Fibroblast of peridontal ligament (primary cell): ENCODE measurements around the gene RNASEH2B.
A peak's percentile ranks its signal among the peaks of the same experiment; 100 is the strongest.

Experiments used
- DNase-seq: peaks from one replicate; pipeline ENCODE4 v3.0.0-alpha.2; 2010; ENCODE audit errors: extremely low read depth

RNASEH2B gene

DNA sequence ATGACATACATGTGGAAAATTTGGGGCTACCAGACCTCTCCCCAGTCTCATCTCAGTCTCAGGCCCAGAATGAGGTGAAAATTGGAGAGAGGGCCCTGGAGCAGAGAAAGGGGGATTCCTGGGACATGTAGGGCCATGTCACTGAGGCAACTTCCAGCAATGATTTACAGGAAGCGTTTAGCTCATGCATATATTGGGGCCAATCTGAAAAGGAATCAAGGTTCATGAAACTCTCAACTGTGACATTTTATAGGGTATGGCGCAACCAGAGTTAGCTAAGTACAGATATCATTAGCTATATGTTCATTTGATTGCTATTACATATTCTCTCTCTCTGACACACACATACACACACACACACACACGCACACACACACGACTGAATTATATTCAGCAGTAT, 86.3 kb downstream of the RNASEH2B start:
- DNase-seq = no peak

DNA sequence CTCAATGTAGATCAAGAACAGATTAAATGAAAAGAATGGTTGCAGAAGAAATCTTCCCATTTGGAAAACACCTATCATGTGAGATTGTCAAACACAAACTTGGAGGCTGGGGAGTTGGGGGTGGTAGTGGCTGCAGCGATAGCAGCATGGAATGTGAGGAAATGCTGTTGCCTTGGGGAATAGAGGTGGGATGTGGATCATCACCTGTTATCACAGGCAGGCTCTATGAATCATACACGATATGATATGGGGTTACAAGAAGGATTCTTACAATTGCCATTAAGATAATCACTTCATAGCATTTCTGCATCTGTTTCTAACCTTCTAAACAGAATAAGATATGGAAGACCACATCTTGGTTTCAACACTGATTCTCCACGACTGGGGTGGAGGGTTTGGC, 88.7 kb downstream of the RNASEH2B start:
- DNase-seq = no peak

DNA sequence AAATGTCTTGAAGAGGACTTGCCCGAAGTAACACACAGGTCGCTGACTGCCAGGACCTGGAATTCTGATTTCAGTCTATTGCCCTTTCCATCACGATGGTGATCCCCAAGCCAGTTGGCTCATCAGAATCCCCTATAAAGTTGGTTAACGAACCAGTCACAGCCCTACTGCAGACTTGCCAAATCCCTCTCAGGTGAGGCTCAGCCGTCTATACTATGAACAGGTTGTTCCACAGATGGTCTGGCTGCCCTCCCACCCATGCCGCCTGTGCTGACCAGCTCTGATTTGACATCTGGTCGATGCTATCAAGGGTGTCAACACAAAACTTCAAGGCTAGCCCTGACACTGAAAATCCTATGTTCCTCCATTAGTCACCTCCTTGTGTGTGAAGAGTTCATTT, 90.0 kb downstream of the RNASEH2B start:
- no peak for DNase-seq

DNA sequence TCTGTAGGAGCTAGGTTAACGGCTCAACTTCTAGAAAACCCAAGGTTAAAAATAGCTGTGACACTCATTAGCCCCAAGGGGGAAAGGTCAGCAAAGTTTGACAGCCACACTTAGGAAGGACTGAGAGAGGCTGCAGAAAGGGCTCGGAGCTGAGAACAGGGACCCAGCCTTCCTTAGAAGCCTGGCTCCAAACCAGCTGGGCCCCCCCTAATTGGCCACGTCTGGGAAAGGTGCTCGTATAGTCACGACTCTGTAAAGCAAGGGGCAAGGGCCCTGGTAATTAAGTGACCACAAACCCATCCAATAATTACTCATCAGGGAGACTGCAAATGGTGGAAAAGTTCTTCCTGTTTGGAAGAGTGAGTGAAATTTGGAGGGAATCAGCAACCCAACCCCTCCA, 90.5 kb downstream of the RNASEH2B start:
- DNase-seq = no peak

DNA sequence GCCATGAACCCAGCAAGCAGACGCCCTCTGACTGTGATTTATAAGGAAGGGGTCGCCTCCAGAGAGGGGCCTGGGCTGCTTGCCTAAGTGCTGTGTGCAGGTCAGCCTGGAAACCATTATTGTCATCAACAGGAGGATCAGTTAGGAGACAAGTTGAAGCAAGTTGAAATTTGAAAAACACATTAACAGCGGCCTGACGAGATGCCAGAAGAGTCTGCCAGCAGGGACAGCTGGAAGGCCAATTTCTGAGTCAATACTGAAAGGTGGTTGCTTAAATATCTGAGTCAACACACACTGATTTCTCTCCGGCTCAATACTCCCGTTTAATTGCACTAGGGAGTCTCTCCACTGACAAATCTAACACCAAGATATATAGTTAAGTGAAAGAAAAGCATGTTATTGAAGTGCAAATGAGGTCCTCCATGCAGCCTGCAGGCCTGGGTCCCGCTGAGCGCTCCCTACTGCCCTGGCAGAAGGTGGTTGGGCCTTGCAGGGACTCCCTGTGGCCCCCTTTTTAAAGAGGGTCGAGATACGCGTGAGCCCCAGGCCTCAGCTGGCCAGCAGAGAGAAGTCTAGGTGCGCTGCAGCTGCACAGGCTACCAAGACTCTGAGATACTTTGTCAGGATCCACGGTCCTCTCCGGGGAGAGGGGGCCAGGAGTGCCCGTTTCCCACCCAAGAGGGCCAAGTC, 91.1 kb downstream of the RNASEH2B start:
- peak; percentile 62 for DNase-seq

DNA sequence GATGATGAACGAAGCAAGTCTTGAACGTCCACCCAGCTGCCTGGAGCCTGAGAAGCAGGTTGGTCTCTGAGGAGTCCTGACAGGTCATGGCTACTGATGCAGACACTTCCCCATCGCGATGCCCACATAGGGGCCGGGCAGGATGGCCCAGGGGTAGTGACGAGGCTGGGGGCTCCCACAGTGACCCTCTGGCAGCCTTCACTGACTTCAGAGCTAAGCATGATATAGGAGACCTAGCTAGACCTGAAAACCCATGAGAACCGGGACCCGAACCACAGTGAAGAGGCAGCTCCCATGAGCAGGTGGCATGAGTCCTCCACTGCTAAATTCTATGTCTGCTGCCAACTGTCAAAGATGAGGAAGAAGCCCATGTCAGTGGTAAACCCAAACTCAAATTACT, 91.7 kb downstream of the RNASEH2B start:
- no peak for DNase-seq

DNA sequence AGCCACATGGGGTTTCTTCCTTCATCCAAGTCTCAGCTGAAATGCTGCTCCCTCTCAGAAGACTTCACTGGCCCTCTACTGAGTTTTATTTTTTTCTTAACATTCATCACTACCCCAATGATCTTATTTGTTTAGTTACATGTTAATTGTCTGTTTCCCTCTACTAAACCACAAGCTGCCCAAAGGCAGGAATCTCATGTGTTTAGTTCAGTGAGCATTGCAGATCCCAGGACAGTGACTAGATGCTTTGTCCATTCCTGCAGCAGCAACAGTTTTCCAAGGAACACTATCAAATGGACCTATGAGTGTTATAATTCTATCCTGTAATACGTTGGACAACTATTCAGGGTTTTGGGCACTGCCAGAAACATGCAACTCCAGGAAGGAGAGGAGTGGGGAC, 93.1 kb downstream of the RNASEH2B start:
- no peak for DNase-seq

DNA sequence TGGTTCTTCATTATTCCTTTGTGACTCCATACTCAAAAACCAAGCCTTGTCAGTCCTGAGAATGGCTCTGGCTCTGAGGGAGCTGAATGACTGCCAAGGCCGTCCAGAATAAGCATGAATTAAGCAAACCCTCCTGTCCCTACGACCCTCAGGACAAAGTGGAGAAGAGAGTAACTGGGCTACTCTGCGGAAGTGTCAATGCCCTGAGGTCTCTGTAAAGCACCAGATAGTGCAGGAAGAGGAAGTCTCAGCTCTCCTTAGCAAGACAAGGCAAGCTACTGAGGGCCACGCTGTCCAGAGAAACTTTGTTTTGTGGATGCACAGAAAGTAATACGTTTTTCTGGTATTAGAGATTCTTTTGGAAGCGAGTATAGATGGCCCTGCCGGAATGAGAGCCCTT, 94.1 kb downstream of the RNASEH2B start:
- no peak for DNase-seq

DNA sequence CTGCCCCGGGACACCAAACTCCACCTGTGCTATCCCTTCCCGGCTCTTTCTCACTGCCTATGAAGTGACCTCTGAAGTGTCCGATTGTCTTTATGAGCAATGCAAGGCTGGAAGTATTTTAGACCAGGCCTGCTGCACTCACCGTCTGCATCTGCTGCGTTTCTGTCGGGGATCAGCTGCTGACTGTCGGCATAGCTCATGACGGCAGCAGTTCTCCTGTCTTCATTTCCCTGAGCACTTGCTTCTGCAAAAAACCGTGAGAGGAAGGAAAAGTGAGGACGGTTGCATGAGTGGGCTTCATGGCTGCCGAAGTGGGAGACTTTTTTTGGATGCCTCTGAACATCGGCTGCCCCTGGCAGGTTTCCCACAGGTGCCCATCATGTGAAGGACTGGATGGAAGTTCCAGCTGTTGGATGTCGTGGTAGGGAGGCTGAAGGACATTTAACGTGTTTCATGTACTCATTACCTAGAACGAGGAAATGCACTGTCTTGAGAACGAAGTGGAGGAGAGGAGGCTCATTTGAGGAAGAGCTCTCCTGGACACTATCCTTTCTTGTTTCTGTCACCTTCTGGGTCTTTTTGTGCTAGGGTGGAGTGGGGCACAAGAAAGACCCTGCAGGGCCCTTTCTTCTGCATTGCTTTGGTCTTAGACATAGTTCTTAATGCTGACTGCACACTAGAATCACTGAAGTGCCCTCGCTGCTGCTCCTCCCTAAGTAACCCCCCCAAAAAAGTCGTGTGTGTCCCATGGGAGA, 94.7 kb downstream of the RNASEH2B start:
- no peak for DNase-seq

DNA sequence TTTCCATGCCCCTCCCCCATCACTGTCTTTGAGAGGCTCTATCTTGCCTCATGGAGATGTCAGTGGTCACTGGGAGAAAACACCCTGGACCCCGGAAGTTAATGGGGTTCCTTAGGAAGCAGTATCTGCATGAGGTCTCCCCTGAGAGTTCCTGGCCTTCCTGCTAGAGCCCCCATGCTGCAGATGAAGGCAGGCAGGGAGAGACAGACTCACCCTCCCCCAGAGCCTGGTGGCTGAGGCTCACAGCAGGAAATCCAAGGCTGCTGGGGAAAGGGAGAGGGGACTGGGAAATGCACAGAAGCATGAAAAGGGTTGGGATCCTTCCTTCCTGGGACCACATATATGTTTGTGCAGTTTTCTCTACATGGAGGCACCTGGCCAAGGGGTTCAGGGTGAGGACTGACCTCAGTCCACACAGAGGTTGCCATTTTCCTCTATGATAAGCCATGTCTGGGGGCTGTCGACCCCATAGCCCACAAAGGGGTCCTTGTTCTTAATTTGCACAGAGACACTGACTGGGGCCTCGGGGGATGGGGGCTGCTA, 95.4 kb downstream of the RNASEH2B start:
- no peak for DNase-seq

DNA sequence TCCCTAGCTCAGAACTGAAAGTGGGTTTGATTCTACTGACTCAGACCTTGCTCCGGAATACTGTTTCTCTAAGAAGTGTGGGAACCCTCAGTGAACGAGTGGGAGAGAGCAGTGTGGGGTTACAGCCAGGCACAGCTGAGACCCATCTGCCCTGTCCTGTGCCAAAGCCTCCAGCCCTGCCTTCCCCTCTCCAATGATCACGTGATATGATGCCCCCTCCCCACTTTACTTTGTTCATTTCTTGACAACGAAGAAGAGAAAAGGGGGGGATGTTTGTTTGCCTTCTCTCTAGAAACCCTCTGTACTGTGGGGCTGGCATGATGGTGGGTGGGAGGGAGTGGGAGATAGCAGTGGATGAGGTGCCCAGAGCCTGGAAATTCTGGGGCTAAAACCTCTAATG, 96.0 kb downstream of the RNASEH2B start:
- DNase-seq = no peak
